A204.1 (cell line): ENCODE measurements around the gene PFN3.
"Not testable (repeated sequence)": the region's sequence is repeated elsewhere in the genome, so short reads cannot be mapped to it uniquely, and the experiment has no call there.

Experiments
- FAIRE-seq: peaks from 2 replicates; lab custom pipeline; 2012; peaks lifted over from hg19 to GRCh38; lab: Jason Lieb, UNC

Gene PFN3

DNA sequence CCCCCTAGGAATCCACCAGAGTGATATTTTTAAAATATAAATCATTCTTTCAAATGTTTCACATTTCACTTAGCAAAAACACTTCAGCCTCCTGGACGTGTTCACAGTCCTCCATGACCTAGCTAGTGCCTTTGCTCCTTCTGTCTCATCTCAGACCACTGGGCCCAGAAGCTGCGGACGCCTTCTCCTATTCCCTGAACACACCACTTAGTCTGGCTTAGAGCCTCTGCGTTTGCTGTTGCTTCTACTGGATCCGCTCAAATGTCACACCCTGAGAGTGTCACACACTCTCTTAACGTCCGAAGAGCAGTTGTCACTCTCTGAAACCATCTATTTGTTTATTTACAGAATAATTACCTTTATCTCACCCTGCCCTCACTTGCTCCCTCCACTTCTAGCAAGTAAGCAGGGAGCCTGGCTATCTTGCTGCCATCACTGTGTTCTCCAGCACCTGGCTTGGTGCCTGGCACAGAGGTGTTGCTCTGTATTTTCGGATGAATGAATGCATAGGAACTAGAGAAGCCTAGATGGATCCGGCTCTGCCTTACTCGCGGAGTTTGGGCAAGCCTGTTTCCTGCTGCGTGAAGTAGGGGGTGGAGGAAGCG is 24.8 kb upstream of the PFN3 start:
- no peak for FAIRE-seq

DNA sequence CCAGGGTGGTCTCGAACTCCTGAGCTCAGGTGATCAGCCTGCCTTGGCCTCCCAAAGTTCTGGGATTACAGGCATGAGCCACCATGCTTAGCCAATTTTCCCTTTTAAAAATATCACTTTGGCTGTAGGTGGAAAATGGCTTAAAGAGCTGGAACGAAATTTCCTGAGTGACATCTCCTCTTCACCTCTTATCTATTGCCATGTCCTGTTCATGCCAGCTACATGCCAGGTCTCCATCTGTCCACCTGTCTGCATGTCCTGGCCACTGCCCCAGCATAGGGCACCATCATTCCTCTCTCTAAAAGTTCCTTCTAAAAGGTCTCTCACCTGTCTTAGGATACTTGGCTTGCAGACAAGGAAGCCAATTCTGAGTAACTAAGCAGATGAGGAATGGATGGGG is 23.2 kb upstream of the PFN3 start:
- no peak for FAIRE-seq

DNA sequence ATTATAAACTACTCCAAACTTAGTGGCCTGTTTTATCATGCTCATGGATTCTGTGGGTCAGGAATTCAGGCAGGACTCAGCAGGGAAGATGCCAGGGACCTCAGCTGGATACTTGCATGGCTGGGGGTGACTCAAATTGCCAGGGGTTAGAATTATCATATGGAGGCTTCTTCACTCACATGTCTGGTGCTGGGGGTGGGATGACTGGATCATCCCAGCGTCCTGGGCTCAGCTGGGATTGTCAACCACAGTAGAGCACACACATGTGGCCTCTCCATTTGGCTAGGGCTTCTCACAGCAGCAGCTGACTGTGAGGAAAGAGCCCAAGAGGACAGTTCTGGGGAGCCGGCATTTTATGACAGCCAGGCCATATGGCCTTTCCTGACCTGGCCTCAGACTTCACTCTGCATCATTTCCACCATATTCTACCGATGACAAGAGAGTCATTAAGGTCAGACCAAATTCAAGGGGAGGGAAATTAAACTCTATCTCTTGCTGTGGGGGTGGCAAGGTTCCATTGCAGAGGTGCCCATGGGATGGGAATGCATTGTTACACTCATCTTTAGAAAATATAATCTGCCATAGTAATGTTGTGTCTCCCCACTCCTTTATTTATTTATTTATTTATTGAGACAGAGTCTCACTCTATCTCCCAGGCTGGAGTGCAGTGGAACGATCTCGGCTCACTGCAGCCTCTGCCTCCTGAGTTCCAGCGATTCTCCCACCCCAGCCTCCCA is 20.8 kb upstream of the PFN3 start:
- no peak for FAIRE-seq

DNA sequence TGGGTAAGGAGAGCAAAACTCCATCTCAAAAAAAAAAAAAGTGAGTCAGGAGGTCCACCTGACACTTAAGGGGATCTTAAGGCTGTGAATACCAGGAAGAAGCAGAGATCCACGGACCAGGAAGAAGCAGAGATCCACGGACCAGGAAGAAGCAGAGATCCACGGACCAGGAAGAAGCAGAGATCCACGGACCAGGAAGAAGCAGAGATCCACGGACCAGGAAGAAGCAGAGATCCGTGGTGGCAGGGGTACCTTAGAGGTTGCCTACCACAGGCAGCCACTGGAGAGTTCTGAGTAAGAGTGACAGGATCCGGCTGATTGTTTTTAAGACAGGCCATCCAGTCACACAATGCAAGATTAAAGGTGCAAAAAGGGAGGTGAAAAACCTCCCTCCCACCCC is 20.0 kb upstream of the PFN3 start:
- FAIRE-seq, result not testable (repeated sequence)

DNA sequence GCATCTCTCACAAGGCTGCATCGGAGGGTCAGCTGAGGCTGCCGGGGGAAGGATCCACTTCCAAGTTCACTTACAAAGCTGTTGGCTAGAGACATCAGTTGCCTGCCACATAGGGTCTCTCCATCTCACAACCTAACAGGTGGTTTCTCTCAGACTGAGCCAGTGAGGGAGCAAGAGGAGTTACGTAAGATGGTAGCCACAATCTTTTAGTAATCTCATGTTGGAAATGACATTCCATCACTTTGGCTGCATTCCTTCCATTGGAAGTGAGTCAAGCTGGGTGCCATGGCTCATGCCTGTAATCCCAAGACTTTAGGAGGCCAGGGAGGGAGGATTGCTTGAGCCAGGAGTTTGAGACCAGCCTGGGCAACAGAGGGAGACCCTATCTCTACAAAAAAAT is 18.6 kb upstream of the PFN3 start:
- FAIRE-seq, result no peak

DNA sequence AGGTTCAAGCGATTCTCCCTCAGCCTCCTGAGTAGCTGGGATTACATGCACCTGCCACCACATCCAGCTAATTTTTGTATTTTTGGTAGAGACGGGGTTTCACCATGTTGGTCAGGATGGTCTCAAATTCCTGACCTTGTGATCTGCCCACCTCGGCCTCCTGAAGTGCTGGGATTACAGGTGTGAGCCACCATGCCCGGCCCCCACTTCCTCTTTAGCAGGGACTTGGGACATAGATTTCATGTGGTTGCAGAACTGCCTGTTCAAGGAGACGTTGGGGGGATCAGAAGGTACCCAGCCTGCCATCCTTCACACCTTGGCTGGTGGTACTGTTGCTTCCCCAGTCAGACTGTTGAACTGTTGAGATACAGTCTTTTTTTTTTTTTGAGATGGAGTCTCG is 16.6 kb upstream of the PFN3 start:
- not testable (repeated sequence) for FAIRE-seq

DNA sequence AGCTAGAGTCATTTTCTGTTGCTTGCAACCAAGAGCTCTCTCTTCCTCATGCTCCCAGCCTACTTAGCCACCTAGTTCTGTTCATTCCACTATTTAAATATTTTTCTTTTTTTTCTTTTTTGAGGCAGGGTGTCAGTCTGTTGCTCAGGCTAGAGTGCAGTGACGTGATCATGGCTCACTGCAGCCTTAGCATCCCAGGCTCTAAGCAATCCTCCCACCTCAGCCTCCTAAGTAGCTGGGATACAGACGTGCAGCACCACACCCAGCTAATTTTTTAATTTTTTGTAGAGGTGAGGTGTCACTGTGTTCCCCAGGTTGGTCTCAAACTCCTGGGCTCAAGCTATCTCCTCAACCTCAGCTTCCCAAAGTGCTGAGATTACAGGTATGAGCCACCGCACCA is 14.0 kb upstream of the PFN3 start:
- no peak for FAIRE-seq

DNA sequence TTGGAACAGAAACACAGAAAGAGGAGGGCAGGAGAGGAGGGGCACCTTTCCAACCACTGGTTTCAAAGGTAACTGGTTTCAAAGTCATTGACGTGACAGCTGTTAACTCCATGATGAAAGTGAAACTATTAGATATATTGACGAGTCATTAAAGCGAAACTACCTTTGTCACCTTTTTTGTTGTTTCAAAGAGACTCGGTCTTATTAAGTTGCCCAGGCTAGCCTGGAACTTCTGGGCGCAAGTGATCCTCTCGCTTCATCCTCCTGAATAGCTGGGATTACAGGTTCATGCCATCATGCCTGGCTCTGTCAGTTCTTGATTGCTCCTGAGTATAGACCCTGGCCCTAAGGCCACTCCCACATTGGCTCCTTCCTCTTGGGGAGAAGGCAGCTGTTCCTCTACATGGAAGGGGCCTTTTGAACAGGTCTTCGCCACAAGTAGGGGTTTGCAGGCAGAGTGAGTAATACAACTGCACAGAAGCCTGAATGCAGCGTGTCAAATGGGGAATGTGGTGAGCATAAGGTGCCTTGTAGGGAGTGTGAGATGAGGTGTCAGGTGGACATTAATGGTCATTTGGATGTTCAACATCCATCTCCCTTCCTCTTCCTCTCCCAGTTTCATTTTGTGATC is 12.3 kb upstream of the PFN3 start:
- FAIRE-seq, result no peak

DNA sequence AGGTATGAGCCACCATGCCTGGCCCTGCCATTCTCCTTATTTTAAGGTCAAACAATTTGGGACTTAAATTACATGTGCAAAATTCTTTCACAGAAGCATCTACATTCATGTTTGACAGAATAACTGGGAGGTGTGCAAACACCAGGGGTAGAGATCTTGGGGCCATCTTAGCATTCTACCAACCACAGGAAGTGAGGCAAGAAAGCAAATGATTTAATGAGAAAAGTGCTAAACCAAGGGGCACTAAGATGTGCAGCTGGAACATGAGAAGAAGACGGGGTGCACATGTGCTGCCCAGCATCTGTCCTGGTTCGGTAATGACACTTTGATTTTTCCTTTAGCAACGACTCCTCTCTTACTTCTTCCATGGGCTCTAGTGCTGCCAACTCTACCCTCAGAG is 10.1 kb upstream of the PFN3 start:
- FAIRE-seq, result no peak

DNA sequence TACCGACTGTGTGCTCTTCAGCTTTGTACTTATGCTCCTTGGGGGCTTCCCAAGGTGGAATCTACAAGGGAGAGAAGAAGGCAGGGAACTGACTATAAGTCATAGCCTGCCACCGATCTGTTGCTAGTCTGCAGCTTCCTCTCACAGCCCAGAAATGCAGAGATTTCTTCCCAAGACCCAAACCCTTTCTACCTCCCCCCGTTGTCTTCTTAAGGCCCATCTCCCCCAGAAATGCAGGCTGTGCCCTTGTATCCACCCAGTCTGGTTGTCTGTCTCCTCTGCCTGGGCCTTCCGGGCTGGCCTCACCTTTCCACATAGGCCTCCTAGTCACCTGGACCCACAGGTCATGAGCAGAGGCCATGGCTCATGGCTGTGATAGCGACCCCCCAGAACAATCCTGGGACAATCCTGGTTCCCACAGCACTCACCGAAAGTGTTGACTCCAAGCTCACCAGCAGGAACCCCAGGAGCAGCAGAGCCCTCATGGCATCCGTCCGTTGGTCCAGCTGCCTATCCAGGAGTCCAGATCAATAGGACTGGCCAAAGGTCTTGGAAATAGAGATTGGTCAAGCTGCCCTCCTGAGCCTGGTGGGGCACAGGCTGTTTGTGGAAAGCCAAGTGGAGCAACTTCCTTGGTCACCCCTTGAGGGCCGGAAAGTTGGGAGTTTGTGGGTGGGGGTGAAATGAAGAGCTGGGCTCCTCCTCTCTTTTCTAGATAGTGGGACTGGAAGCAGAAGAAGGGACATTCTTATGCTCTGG is 8.8 kb upstream of the PFN3 start, which contains the start of gene F12:
TSS of gene F12 (minus strand) at position 522 of the 759 bp plus-strand sequence. CDS start at position 485, 37 bp downstream.
- no peak for FAIRE-seq

DNA sequence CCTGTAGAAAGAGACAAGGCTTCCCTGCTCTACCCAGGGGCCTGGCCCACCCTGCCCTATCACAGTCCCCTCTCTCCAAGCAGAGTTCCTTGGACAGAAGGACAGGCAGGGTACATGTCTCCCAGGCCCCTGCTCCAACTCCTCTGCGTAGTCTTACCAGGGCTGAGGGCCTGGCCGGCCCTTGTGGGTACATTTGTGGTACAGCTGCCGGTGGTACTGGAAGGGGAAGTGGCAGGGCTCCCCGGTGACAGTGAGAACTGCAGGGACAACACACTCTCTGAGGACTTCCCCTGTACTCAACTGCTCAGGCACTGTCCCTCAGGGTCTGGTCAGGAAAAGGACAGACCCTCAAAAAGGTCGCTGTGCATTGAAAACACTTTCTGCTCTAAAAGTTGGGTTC is 5.3 kb upstream of the PFN3 start:
- no peak for FAIRE-seq

DNA sequence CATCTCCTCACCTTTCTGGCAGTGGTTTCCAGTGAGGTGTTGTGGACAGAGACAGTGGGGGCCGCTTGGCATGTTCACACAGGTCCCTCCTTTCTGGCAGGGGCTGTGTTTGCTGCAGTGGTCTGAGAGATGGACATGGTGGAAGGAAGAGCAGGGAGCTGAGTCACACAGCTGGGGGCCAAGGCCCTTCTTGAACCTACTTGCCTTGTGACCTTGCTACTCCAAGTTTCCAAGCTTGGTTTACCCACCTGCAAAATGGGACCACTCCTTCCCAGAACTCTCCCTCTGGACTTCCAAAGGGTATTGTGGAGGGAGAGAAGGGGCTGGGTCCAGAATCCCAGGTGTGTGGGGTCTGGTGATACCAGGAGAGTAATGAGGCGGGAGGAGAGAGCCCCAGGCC is 4.9 kb upstream of the PFN3 start:
- no peak for FAIRE-seq

DNA sequence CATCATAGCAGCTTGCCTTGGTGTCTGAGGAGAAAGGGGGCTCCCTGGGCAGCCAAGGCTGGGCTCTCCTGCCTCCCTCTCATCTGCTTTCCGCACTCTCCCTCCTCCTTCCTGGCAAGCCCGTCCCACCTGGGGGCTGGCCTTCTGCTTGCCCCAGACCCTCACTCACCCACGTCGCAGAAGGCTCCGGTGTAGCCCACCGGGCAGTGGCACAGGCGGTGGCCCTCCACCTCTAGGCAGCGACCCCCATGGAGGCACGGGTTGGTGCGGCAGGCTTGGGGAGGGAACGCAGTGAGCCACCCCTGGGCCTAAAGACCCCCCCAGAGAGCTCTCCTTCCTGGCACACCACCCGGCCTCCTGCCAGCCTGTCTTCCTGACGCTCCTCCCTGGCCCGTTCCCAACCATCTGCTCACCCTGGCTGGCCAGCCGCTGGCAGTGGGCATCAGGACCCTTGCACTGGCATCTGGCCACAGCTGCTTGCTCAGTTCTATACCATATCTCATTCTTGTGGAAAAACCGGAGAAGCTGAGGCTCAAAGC is 4.2 kb upstream of the PFN3 start:
- FAIRE-seq, result no peak

DNA sequence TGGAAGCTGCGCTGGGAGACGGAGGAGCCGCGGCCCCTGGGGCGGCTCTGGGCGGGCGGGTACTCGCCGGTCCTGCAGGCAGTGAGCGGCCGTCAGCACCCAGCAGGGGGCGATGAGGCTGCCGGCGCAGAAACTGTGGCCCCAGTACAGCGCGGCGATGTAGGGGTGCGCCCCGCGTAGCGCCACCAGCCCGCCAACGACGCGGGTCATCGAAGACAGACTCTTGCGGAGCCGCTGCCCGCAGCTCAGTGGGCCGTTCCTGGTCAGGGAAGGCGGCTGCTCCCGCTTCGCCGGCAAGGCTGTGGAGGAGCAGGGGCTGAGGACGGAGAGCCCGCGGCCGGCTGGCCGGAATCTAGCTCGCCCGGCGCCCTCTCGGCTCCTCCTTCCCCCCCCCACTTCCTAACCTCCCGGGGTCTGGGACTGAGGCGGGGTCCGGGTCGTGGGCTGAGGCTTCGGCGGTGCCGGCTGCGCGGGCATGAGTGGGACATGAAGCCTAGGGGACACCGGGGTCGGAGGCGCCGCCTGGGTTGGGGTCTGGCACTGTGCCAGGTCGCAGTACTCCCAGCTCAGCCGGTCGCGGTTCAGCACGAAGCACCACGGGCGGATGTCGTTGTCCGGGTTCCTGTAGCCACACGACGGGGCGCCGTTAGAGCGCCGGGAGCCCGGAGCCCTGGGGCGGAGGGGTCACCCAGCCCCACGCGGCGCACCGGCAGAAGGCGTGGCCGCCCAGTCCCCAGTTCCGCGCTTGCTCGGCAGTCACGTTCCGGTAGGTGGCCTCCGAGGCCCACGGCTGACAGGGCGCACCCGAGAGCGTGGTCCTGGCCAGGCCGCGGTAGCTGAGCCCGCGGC is 3.6 kb upstream of the PFN3 start:
- FAIRE-seq, result no peak

DNA sequence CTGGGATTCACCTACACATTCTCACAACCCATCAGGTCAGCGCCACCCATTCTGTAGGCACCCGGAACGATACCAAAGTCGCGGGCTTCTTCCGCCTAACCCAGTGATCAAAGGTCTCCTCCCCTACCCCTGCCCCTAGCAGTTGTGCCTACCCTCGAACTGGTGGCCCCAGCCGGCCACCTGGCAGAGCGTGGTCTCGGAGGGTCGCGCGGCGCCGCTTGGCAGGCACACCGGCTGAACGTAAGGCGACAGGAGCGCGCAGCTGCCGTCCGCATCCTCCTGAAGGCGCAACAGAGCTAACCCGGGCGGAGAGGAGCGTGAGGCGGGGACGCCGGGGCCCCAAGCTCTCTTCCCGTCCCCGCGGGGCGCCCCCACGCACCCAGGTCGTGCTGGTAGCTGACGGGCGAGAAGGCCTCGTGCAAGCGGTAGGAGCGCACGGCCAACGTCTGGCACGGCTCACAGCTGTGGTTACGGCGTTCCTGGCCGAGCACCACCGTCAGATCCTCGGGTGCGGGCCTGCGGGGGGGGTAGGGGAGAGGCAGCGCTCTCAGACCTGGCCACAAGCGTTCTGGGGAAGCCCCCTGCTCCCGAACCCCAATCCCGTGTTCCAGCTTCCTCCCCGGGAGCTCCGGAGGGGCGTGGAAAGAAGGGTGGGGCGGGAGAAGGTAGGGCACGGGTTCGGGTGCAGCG is 2.8 kb upstream of the PFN3 start:
- no peak for FAIRE-seq

DNA sequence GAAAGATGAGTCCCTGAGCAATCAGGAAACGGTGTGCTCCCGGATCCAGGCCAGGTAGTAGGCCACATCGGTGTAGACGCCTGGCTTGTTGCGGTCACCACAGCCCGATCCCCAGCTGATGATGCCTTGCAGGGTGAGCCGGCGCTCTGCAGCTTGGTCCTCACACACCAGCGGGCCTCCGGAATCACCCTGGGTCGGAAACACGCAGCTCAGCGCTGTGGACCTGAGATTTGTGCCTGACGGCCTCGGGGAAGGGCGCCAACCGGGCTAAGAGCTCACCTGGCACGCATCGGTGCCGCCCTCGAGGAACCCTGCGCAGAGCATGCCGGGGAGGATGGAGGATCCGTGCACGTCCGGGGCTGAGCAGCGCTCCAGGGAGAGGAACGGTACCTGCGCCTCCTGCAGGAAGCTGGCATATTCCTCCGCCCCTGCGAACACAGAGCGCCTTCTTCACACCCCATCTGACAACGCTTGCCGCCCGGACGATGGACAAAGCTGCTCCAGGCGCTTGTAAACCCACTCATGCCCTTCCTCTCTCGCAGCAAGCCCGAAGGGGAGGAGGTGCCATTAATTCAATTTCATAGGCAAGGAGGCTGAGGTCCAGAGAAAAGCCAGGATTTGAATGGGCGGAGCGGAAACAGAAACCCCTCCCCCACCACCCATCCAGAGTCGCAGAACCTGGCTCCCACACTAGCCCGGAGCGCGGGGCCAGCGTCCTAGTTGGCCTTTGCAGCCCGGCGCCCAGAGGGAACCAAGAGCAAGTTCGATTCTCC is 2.0 kb upstream of the PFN3 start:
- no peak for FAIRE-seq

DNA sequence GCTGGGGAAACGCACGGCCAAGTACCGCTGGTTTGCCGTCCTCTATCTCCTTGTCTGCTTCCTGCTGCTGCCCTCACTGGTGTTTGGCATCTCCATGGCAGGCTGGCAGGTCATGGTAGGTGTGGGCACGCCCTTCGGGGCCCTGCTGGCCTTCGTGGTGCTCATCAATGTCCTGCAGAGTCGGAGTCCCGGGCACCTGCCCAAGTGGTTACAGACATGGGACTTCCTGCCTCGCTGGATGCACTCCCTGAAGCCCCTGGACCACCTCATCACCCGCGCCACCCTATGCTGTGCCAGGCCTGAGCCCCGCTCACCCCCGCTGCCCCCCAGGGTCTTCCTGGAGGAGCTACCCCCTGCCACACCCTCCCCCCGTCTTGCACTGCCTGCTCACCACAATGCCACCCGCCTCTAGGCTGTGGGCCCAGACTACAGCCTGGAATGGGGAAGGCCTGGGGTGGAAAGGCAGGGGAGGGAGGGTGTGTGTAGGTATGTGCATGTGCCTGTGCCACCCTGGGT is 2.5 kb downstream of the PFN3 start:
- no peak for FAIRE-seq

DNA sequence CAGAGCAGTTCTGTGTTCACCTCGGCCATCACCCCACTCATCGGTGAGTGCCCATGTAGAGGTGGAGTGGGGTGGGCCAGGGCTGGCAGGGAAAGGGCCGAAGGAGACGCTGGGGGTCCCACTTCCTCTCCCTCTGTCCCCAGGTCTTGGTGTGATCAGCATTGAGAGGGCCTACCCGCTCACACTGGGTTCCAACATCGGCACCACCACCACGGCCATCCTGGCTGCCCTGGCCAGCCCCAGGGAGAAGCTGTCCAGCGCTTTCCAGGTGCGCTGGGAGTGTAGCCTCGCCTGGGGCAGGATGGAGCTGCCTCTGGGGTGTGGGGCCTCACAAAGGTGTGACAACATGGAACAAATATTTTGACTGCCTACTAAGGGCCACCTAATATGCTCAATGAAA is 3.7 kb downstream of the PFN3 start:
- FAIRE-seq, result no peak

DNA sequence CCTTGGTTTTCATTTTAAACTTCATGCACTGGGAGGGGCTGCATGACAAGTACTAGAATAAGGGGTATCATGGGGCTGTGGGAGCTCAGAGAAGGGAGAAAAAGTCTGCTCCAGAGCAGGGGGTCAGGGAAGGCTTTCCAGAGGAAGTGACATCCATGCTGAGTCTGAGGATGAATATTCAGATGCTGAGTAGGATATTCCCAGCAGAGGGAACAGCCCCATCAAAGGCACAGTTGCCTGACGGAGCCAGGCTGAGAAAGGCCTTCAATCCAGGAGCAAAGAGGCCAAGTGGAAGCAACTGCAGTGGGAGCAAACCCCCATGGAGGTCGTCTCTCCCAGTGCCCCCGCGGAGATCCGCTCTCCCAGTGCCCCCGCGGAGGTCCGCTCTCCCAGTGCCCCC is 4.4 kb downstream of the PFN3 start:
- FAIRE-seq, result no peak

DNA sequence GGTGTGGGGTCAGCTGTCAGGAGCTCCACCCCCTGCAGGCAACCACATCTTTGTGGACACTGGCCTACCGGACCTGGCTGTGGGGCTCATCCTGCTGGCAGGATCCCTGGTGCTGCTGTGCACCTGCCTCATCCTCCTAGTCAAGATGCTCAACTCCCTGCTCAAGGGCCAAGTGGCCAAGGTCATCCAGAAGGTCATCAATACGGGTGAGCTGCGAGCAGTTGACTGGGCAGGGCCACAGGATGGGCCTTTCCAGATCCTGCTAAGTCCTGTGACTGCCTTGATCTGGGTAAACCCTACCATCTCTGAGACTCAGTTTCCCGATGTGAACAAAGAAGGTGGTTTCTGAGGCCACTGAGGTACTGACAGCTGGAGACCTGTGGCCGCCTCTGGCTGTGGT is 6.5 kb downstream of the PFN3 start:
- FAIRE-seq, result no peak
